Fibroblast of villous mesenchyme (primary cell): Measurements from ENCODE around the gene HMHB1. TPM values are rescaled to one million over a fixed set of nuclear protein-coding genes. Genes with fewer than 3 reads are reported as not detected.

Source experiments
- DNase-seq: peaks from one replicate; pipeline ENCODE4 v3.0.0-alpha.2; 2010; ENCODE audit warnings: low read depth
- H3K4me3 ChIP-seq: 2 replicates; pipeline ENCODE4 v1.5.1; 2011; ENCODE audit warnings: low read depth, mild to moderate bottlenecking, low read length
- total RNA-seq: library from RNA; depleted of rRNA; stranded (reverse); fragments of >200 nt; gene quantifications from 2 replicates; pipeline ENCODE4 v1.2.3, GENCODE V29; 2012
- TF ChIP-seq, protein P1 (sequence below): IDR thresholded peaks from 2 replicates; pipeline ENCODE4 v1.5.1; 2012; ENCODE audit warnings: low read depth, mild to moderate bottlenecking, low read length; ENCODE audit not compliant: insufficient read depth

Gene HMHB1
- total RNA-seq, 1 donor: not detected

DNA sequence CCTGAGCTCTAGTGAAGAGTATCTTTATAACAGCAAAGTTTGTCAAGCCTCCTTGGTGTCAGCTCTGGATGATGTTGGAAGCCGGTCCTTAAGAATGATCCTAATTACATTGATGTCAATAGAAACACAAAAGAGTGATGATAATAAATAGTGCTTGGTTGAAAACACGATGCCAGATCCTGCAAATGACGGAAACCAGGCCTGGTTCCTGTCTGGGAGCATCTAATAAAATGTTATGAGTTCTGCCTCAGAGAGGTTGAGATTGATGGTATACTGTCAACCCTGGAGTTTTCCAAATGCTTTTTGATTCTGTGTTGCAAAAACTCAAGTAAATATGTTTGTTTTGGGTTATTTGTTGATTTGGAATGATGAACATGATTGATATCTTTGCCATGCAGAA is 23.3 kb downstream of the HMHB1 start:
- DNase-seq: peak; percentile 35
- TF ChIP-seq, protein P1, sequence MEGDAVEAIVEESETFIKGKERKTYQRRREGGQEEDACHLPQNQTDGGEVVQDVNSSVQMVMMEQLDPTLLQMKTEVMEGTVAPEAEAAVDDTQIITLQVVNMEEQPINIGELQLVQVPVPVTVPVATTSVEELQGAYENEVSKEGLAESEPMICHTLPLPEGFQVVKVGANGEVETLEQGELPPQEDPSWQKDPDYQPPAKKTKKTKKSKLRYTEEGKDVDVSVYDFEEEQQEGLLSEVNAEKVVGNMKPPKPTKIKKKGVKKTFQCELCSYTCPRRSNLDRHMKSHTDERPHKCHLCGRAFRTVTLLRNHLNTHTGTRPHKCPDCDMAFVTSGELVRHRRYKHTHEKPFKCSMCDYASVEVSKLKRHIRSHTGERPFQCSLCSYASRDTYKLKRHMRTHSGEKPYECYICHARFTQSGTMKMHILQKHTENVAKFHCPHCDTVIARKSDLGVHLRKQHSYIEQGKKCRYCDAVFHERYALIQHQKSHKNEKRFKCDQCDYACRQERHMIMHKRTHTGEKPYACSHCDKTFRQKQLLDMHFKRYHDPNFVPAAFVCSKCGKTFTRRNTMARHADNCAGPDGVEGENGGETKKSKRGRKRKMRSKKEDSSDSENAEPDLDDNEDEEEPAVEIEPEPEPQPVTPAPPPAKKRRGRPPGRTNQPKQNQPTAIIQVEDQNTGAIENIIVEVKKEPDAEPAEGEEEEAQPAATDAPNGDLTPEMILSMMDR: no peak
- no peak overlapping the region for H3K4me3 ChIP-seq

DNA sequence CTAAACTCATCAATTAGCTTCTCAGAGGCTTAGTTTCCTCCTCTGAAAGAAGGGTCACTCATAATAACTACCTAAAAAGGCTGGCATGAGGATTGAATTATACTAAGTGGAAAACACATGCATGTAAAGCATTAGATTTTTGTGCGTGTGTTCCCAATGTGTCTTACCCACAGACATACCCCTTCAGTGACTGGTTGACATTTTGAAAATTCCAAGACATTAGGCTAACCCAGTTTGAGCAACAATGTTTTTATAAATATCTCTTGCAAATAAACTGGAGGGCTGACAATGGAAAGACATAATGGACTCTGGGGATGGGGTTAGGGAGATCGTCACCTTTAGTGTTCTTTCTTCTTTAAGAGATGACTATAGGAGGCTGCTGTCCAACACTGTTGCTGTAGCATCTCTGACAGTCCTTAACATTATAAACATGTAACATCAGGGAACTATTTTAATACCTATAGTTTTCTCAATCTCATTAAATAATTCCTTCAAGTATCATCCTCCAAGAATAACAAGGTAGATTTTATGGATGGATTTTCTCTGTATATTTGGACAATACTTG is 24.3 kb downstream of the HMHB1 start:
- TF ChIP-seq, protein P1: no peak
- H3K4me3 ChIP-seq: no peak overlapping the region
- no peak for DNase-seq

DNA sequence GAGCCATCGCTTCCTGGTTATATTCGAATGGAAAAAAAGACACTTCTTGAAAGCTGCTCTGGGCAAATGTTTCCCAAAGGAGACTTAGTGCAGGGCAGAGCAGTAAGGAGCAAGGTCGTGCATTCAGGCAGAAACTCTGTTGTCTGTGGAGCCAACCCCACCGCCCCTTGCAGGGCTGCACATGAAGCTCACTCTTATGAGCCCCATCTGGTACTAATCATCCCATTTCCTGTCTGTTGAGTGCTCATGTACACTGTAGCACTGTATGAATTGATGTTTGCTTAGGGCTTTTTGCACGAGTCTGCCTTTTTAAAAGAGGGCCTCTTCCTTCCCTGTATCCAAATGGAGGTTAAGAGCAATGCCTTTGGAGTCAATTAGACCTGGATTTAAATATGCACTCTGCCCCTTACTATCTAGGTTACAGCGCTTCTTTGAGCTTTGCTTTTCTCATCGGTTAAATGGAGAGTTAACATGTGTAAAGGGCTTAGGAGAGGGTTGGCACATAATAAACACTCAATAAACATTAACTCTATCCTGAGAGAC is 25.4 kb downstream of the HMHB1 start:
- TF ChIP-seq, protein P1: no peak
- no peak overlapping the region for H3K4me3 ChIP-seq
- DNase-seq: peak; percentile 70

DNA sequence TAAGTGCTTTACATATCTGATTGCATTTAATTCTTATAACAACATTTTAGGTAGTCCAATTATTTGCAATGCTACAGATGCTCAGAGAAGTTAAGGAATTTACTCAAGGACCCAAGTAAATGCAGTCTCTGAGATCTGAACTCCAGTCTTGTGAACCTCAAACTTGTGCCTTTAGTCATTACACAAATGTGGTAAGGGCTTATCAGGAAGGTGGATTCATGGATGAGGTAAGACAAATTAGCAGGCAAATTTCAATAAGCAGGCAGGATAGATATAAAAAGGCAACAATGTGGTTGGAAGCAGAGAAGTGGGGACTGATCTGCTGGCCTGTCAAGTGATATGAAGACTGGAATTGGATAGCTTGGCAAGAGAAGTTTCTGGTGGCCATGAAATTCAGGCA is 29.5 kb downstream of the HMHB1 start:
- H3K4me3 ChIP-seq: no peak overlapping the region
- TF ChIP-seq, protein P1: no peak
- DNase-seq: no peak

DNA sequence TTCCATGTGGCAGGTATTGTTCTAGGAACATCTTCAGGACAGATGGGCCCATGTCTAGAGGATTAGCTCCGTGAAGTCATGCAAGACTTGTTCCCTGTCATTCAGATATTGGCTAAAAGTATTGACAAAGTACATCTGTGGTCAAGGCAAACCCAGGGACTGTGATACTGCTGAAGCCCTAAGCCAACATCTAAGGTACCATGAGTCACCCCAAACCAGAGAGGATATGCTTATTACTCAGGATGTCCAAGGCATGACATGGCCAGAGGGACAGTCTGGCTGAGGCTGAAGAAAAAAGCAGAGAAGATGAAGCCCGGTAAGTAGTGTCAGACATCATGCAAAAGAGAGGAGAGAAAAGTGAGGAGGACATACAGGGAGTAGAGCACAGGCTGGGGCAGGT is 31.0 kb downstream of the HMHB1 start:
- no peak overlapping the region for H3K4me3 ChIP-seq
- DNase-seq: no peak
- TF ChIP-seq, protein P1: no peak

DNA sequence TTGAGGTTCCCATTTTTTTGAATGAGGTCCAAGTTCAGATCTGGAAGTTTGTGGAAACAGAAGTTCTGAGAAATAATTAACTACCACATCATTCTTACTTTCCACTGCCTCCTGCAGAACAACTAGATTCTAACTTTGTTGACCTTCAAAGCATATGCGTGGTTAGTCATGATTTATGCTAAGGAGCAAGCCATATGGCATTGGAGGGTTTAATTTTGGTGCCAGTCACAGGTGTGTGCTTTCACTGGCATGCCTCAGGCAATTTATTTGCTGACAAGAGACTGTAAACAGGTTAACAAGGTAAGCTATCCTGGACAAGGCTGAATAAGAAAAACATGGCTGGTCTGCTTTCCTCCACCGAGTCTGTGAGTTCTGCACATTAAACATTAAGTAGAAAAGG is 31.5 kb downstream of the HMHB1 start:
- TF ChIP-seq, protein P1: no peak
- H3K4me3 ChIP-seq: no peak overlapping the region
- DNase-seq: no peak
